ENCODE results near the gene DKKL1.

DNA sequence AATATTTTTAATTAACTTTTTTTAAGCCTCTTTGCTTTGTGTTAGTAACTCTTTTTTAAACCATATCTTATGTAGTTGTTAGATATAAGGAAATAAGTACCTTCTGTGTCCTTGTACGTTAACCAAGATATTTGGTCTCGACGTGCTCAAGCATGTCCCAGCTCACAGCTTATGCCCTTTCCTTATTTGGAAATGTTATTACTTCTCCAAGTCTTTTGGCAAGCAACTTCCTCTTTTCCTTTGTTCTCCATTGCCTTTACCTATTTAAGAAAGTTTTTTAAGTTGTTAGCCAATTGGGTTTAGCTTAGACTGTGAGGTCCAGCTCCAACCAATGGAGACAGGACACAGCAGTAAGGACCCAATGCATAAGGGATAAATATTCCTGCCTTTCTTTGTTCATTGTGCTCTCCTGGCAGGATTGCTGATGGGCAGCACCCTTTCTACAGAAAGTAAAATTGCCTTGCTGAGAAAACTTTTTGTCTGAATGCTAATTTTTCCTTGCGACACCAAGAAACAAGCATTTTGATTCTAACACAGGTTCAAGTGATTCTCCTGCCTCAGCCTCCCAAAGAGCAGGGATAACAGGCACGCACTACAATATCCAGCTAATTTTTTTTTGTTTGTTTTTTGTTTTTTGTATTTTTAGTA is 5.2 kb downstream of the DKKL1 start:
- TF ChIP-seq, protein P1, sequence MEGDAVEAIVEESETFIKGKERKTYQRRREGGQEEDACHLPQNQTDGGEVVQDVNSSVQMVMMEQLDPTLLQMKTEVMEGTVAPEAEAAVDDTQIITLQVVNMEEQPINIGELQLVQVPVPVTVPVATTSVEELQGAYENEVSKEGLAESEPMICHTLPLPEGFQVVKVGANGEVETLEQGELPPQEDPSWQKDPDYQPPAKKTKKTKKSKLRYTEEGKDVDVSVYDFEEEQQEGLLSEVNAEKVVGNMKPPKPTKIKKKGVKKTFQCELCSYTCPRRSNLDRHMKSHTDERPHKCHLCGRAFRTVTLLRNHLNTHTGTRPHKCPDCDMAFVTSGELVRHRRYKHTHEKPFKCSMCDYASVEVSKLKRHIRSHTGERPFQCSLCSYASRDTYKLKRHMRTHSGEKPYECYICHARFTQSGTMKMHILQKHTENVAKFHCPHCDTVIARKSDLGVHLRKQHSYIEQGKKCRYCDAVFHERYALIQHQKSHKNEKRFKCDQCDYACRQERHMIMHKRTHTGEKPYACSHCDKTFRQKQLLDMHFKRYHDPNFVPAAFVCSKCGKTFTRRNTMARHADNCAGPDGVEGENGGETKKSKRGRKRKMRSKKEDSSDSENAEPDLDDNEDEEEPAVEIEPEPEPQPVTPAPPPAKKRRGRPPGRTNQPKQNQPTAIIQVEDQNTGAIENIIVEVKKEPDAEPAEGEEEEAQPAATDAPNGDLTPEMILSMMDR (IDR thresholded peaks at IDR 0.05), result no peak
- no peak for TF ChIP-seq EP300 (IDR thresholded peaks at IDR 0.05)
- TF ChIP-seq POLR2A (IDR thresholded peaks at IDR 0.05), result no peak
